H1 (cell line): Measurements from ENCODE around the gene AP3M1.

Experiments
- CTCF ChIP-seq, 3 experiments: IDR thresholded peaks; 1 replicate in 2 of 3; 2 replicates in 1 of 3; pipeline versions ENCODE4 v1.5.1 to v1.6.1; 2011; ENCODE audit warnings: low read length in 3 of 3, mild to moderate bottlenecking in 3 of 3, inconsistent platforms in 2 of 3, low read depth in 1 of 3, moderate library complexity in 1 of 3; ENCODE audit not compliant: insufficient read depth in 1 of 3; ENCODE audit errors: control extremely low read depth in 1 of 3
- POLR2A ChIP-seq, 2 experiments: IDR thresholded peaks; 1 replicate in 1 of 2; 2 replicates in 1 of 2; pipeline ENCODE4 v1.6.1; 2011; ENCODE audit warnings: low read depth in 2 of 2, low read length in 2 of 2, mild to moderate bottlenecking in 2 of 2; ENCODE audit errors: control extremely low read depth in 1 of 2
- RFX5 ChIP-seq: IDR thresholded peaks from 2 replicates; pipeline ENCODE4 v1.6.1; 2011; ENCODE audit warnings: low read depth, low read length, improper control_type of control experiment, borderline replicate concordance
- SAP30 ChIP-seq: fragments of 300-600 bp; sonication (generic); IDR thresholded peaks from 2 replicates; pipeline ENCODE4 v1.7.1; 2012; ENCODE audit warnings: low read length, moderate library complexity, mild to moderate bottlenecking, inconsistent platforms; ENCODE audit not compliant: insufficient read depth, insufficient replicate concordance

- TF ChIP-seq RFX5 (no peak), SAP30 (no peak), POLR2A (IDR thresholded peaks at IDR 0.05; ENCODE audit: control extremely low read depth in 1 of 2, low read depth in 2 of 2, low read length in 2 of 2) (no peak), CTCF (IDR thresholded peaks at IDR 0.05; ENCODE audit: control extremely low read depth in 1 of 3, insufficient read depth in 1 of 3, low read depth in 1 of 3, low read length in 3 of 3) (no peak)
Observed at GRCh38 chr10:74077416-74077815, 73.2 kb downstream of the AP3M1 start.
